AG04450 (cell line): ENCODE results near the gene PTGS1. TPM values are rescaled to one million over a fixed set of nuclear protein-coding genes. Genes with fewer than 3 reads are reported as not detected.
A peak's percentile ranks its signal among the peaks of the same experiment; 100 is the strongest.

Experiments
- CTCF ChIA-PET: fragments of 300-600, 350-600 bp; formaldehyde crosslinking; extraction: SDS; loops from one replicate; lab custom pipeline; 2022; ENCODE audit warnings: antibody characterized with exemption, inconsistent platforms; lab: Charles Lee
- POLR2A ChIA-PET: fragments of 350-600 bp; formaldehyde crosslinking; extraction: SDS; loops from one replicate; lab custom pipeline; 2021; ENCODE audit warnings: antibody characterized with exemption, inconsistent platforms; lab: Yijun Ruan, JAX
- DNase-seq: peaks from one replicate; pipeline ENCODE4 v3.0.0-alpha.2; 2011; ENCODE audit warnings: low read depth, low spot score
- H3K27ac ChIP-seq: one replicate; pipeline ENCODE4 v1.5.1; 2012; ENCODE audit warnings: low read depth, low read length, control low read depth
- H3K27me3 ChIP-seq: one replicate; pipeline ENCODE4 v1.6.0; 2012; ENCODE audit warnings: low read length; ENCODE audit not compliant: control insufficient read depth, insufficient read depth
- H3K4me3 ChIP-seq: 2 replicates; pipeline ENCODE4 v1.5.1; 2011; ENCODE audit warnings: mild to moderate bottlenecking, low read depth, low read length, control low read depth
- H3K9me3 ChIP-seq: 2 replicates; pipeline ENCODE4 v1.5.1; 2012; ENCODE audit warnings: low read length; ENCODE audit not compliant: control insufficient read depth, insufficient read depth
- CTCF ChIP-seq: IDR thresholded peaks from 2 replicates; pipeline ENCODE4 v1.5.1; 2011; ENCODE audit warnings: low read depth, low read length, control low read depth, inconsistent platforms
- polyA plus RNA-seq: library from polyadenylated mRNA; depleted of rRNA; stranded (reverse); fragments of >200 nt; gene quantifications from 2 replicates; pipeline ENCODE4 v1.2.3, GENCODE V29; 2011

PTGS1 gene
- polyA plus RNA-seq, 1 experiment = 83.1 TPM

- TF ChIP-seq CTCF = no peak
- CTCF ChIA-PET = interaction anchor here (0.6 to 1.8 kb wide), 8 partner anchors 9 to 443 kb away, joined by 3 to 4 read pairs (median 3); no protein-coding TSS in a partner anchor
- no peak for DNase-seq
- Histone ChIP-seq H3K27ac (peak overlapping the region; percentile 21), H3K4me3 (no peak overlapping the region), H3K9me3 (peaks cover 10% of the 10 kb centered on the region), H3K27me3 (no peaks in the 10 kb centered on the region)
- POLR2A ChIA-PET = interaction anchor here (0.6 to 3.3 kb wide), 2 partner anchors 9 to 62 kb away, joined by 4 to 13 read pairs; no protein-coding TSS in a partner anchor
These were observed 4.7 kb upstream of the PTGS1 start for GRCh38 chr9:122366074-122366660.

- Histone ChIP-seq H3K27ac (no peak overlapping the region), H3K9me3 (peaks cover 10% of the 10 kb centered on the region), H3K27me3 (no peaks in the 10 kb centered on the region), H3K4me3 (no peak overlapping the region)
- POLR2A ChIA-PET = interaction anchor here (3.3 kb wide), 1 partner anchor 9 kb away, joined by 13 read pairs; no protein-coding TSS in a partner anchor
- CTCF ChIA-PET = interaction anchor here (0.8 to 1.5 kb wide), 3 partner anchors 17 to 268 kb away, joined by 4 to 5 read pairs (median 4); no protein-coding TSS in a partner anchor
- no peak for DNase-seq
- TF ChIP-seq CTCF = no peak
These were observed 3.8 kb upstream of the PTGS1 start for GRCh38 chr9:122367065-122367464.

- ChIA-PET CTCF (interaction anchor here (0.8 to 1.5 kb wide), 3 partner anchors 17 to 269 kb away, joined by 4 to 5 read pairs (median 4); no protein-coding TSS in a partner anchor), POLR2A (no interaction called here)
- no peak for DNase-seq
- no peak overlapping the region for H3K4me3 ChIP-seq
- H3K27ac ChIP-seq = no peak overlapping the region
- H3K27me3 ChIP-seq = no peaks in the 10 kb centered on the region
- peaks cover 10% of the 10 kb centered on the region for H3K9me3 ChIP-seq
- no peak for TF ChIP-seq CTCF
These were observed 2.9 kb upstream of the PTGS1 start for GRCh38 chr9:122367774-122368460.

DNA sequence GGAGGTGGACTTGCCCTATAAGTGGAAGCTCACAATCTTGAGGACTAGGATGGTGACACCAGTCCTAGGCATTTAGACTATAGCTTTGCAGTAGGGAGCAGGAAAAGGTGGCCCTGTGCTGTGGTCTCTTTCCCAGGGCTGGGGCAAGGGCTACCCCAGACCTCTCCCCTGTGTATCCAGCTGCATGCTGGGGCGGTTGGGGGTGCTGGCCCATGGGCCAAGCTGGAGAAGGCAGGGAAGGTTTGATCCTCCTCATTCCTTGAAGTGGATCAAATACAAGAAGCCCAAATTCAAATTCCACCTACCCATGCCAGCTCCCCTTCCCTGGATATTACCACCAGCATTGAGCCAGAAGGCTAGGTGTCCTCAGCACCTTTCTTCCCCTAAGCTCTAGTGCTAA lies 2.2 kb upstream of the PTGS1 start:
- Histone ChIP-seq H3K27ac (no peak overlapping the region), H3K4me3 (no peak overlapping the region), H3K27me3 (no peaks in the 10 kb centered on the region), H3K9me3 (peaks cover 10% of the 10 kb centered on the region)
- no peak for DNase-seq
- ChIA-PET POLR2A (no interaction called here), CTCF (interaction anchor here (0.7 kb wide), 1 partner anchor 18 kb away, joined by 3 read pairs; no protein-coding TSS in a partner anchor)
- no peak for TF ChIP-seq CTCF
